HCT116 (cell line): ENCODE results near the gene SYNPO. TPM values are rescaled to one million over a fixed set of nuclear protein-coding genes. Genes with fewer than 3 reads are reported as not detected.

ENCODE experiments used
- ATAC-seq: fragments of 200-7000 bp; cut with Tn5 transposase; 2 replicates; pipeline ENCODE4 v1.9.1; 2020; ENCODE audit warnings: mild to moderate bottlenecking, moderate library complexity
- BruUV-seq: library from RNA; stranded (reverse); fragments of 400-500 nt; replicated peaks from 2 replicates; lab custom pipeline; 2021; lab: Mats Ljungman, UMichigan
- CTCF ChIA-PET: fragments of 300-600 bp; sonication (Branson Sonifier 250); formaldehyde crosslinking; loops from one replicate; lab custom pipeline; 2021; ENCODE audit warnings: antibody characterized with exemption; lab: Charles Lee
- POLR2A ChIA-PET: fragments of 300-600, 350-600 bp; sonication (Branson Sonifier 250); formaldehyde crosslinking; loops from one replicate; lab custom pipeline; 2021; ENCODE audit warnings: antibody characterized with exemption; lab: Charles Lee
- RAD21 ChIA-PET, 2 experiments: fragments of 300-600 bp; sonication (Branson Sonifier 250); formaldehyde crosslinking; loops; one replicate each; lab custom pipeline; 2023; ENCODE audit warnings: low total read pairs in 2 of 2; ENCODE audit not compliant: uncharacterized antibody in 2 of 2, unreplicated experiment in 2 of 2, low non-redundant PET in 1 of 2; lab: Charles Lee
- DNase-seq: peaks from one replicate; pipeline ENCODE4 v3.0.0-alpha.2; 2010; ENCODE audit warnings: low read depth, low spot score
- H2AFZ ChIP-seq: fragments of 200-600 bp; shearing (Covaris generic), sonication (generic); 2 replicates; pipeline ENCODE4 v1.6.1; 2017; ENCODE audit warnings: low read depth, mixed run types, mixed read lengths, antibody characterized with exemption, low read length; ENCODE audit not compliant: poor library complexity, severe bottlenecking
- H3K27ac ChIP-seq: 2 replicates; pipeline ENCODE4 v1.5.1; 2012; ENCODE audit warnings: low read depth, low read length
- H3K27me3 ChIP-seq: fragments of 200-600 bp; sonication (generic); 2 replicates; pipeline ENCODE4 v1.6.1; 2016; ENCODE audit warnings: mixed run types, low read length, mixed read lengths; ENCODE audit not compliant: insufficient read depth
- H3K36me3 ChIP-seq, 2 experiments: fragments of 200-500 bp in 1 of 2; fragments of 200-600 bp in 1 of 2; sonication (Bioruptor generic) in 1 of 2; sonication (generic) in 1 of 2; 2 replicates each; pipeline versions ENCODE4 v1.5.1 to v1.6.1; 2014 to 2016; ENCODE audit warnings: low read length in 2 of 2, inconsistent platforms in 1 of 2, mixed read lengths in 1 of 2, mixed run types in 1 of 2; ENCODE audit not compliant: insufficient read depth in 2 of 2, control insufficient read depth in 1 of 2
- H3K4me1 ChIP-seq, 2 experiments: fragments of 200-600 bp in 1 of 2; sonication (generic) in 1 of 2; 2 replicates each; pipeline versions ENCODE4 v1.5.1 to v1.6.1; 2012 to 2017; ENCODE audit warnings: low read length in 2 of 2, inconsistent platforms in 1 of 2, mild to moderate bottlenecking in 1 of 2, mixed read lengths in 1 of 2, mixed run types in 1 of 2, moderate library complexity in 1 of 2; ENCODE audit not compliant: insufficient read depth in 2 of 2, control insufficient read depth in 1 of 2
- H3K4me2 ChIP-seq: fragments of 200-600 bp; sonication (generic); 2 replicates; pipeline ENCODE4 v1.6.1; 2017; ENCODE audit warnings: mixed run types, low read length, mixed read lengths
- H3K4me3 ChIP-seq, 2 experiments: fragments of 200-600 bp in 1 of 2; sonication (generic) in 1 of 2; replicated peaks in 1 of 2; 2 replicates each; pipeline ENCODE4 v1.5.1; 2011 to 2016; ENCODE audit warnings: low read length in 2 of 2, control low read depth in 1 of 2, low read depth in 1 of 2, mild to moderate bottlenecking in 1 of 2, mixed read lengths in 1 of 2, mixed run types in 1 of 2
- H3K79me2 ChIP-seq: fragments of 200-600 bp; sonication (generic); 2 replicates; pipeline ENCODE4 v1.6.1; 2017; ENCODE audit warnings: mild to moderate bottlenecking, mixed run types, low read length, moderate library complexity, mixed read lengths; ENCODE audit not compliant: insufficient read depth
- H3K9ac ChIP-seq: fragments of 200-600 bp; sonication (generic); 2 replicates; pipeline ENCODE4 v1.6.1; 2016; ENCODE audit warnings: low read length, mixed read lengths
- H3K9me2 ChIP-seq: fragments of 200-600 bp; sonication (generic), shearing (Covaris generic); 2 replicates; pipeline ENCODE4 v1.6.1; 2017; ENCODE audit warnings: mixed run types, mild to moderate bottlenecking, moderate library complexity; ENCODE audit not compliant: insufficient read depth
- H3K9me3 ChIP-seq, 2 experiments: fragments of 200-500 bp in 1 of 2; fragments of 200-600 bp in 1 of 2; sonication (Bioruptor generic) in 1 of 2; sonication (generic) in 1 of 2; 2 replicates each; pipeline ENCODE4 v1.6.1; 2014 to 2017; ENCODE audit warnings: low read length in 2 of 2, mixed read lengths in 2 of 2, inconsistent platforms in 1 of 2, low read depth in 1 of 2, mild to moderate bottlenecking in 1 of 2, mixed run types in 1 of 2, moderate library complexity in 1 of 2; ENCODE audit not compliant: control insufficient read depth in 1 of 2, insufficient read depth in 1 of 2
- H4K20me1 ChIP-seq: fragments of 200-600 bp; sonication (generic), shearing (Covaris generic); 2 replicates; pipeline ENCODE4 v1.6.1; 2017; ENCODE audit warnings: mixed run types, mild to moderate bottlenecking, moderate library complexity; ENCODE audit not compliant: insufficient read depth
- CBX3 ChIP-seq: IDR thresholded peaks from 2 replicates; pipeline ENCODE4 v1.6.1; 2012; ENCODE audit warnings: low read depth
- FOSL1 ChIP-seq: IDR thresholded peaks from 2 replicates; pipeline ENCODE4 v1.6.1; 2012; ENCODE audit warnings: low read depth
- REST ChIP-seq: IDR thresholded peaks from 2 replicates; pipeline ENCODE4 v1.6.1; 2012; ENCODE audit warnings: low read depth
- SRF ChIP-seq: IDR thresholded peaks from 2 replicates; pipeline ENCODE4 v1.6.1; 2012; ENCODE audit warnings: low read depth
- YY1 ChIP-seq: IDR thresholded peaks from 2 replicates; pipeline ENCODE4 v1.6.1; 2011; ENCODE audit warnings: low read length, low read depth, moderate library complexity, mild to moderate bottlenecking; ENCODE audit not compliant: insufficient replicate concordance; ENCODE audit errors: extremely low read depth
- intact Hi-C: fragments of 100-400 bp; cut with micrococcal nuclease; formaldehyde crosslinking; loops from 2 replicates; pipeline ENCODE4 v1.10.0; 2022
- total RNA-seq: library from RNA; stranded (reverse); gene quantifications from one replicate; pipeline ENCODE4 v1.2.1, GENCODE V29; 2021; ENCODE audit not compliant: unreplicated experiment

Gene SYNPO
- total RNA-seq, 1 experiment from 2014 or later: 8.2 TPM

- peak overlapping the region; percentile 47 for H2AFZ ChIP-seq
- H3K4me1 ChIP-seq: peaks cover 19 to 45% of the 10 kb centered on the region in 2 experiments
- no peak overlapping the region for H3K27ac ChIP-seq
- no peaks in the 10 kb centered on the region for H3K9me2 ChIP-seq
- ChIA-PET POLR2A (no interaction called here), CTCF (no interaction called here), RAD21 (interaction anchor here in 1 of 2 experiments (0.5 kb wide), 1 partner anchor 34 kb away, joined by 4 read pairs; no protein-coding TSS in a partner anchor)
- TF ChIP-seq CBX3 (no peak), YY1 (no peak), FOSL1 (no peak), REST (no peak), SRF (no peak)
- no peaks in the 10 kb centered on the region for H4K20me1 ChIP-seq
- no peaks in the 10 kb centered on the region for H3K27me3 ChIP-seq
- no peaks in the 10 kb centered on the region for H3K36me3 ChIP-seq
- H3K4me2 ChIP-seq: peak overlapping the region; percentile 81
- H3K9me3 ChIP-seq: no peaks in the 10 kb centered on the region
- H3K9ac ChIP-seq: no peak overlapping the region
- no TSS peak for BruUV-seq
- intact Hi-C loops: no loop called here
- DNase-seq (no peak), ATAC-seq (no peak)
- H3K4me3 ChIP-seq: peak overlapping the region; percentile 38 to 48
- no peaks in the 10 kb centered on the region for H3K79me2 ChIP-seq
These were observed 16.6 kb upstream of the SYNPO start for GRCh38 chr5:150623878-150624216.
